ENCODE results near the gene GLYATL1. TPM values are rescaled to one million over a fixed set of nuclear protein-coding genes. Genes with fewer than 3 reads are reported as not detected.
"Not testable (repeated sequence)": the region's sequence is repeated elsewhere in the genome, so short reads cannot be mapped to it uniquely, and the experiment has no call there.

The GLYATL1 gene
- total RNA-seq, 1 donor from 2014 or later = 4.5 TPM

GRCh38 chr11:58994171-58994570 is 54.9 kb downstream of the GLYATL1 start:
- no peaks in the 10 kb centered on the region for H3K36me3 Mint-ChIP-seq
- TF ChIP-seq CTCF (conservative IDR thresholded peaks at IDR 0.05) = no peak
- H3K27me3 Mint-ChIP-seq = peaks cover 63% of the 10 kb centered on the region
- H3K27ac Mint-ChIP-seq = no peak overlapping the region
- H3K4me3 Mint-ChIP-seq = no peak overlapping the region
- no peaks in the 10 kb centered on the region for H3K4me1 Mint-ChIP-seq (ENCODE audit: unreplicated experiment)
- no peaks in the 10 kb centered on the region for H3K9me3 Mint-ChIP-seq
- no peak for DNase-seq (ENCODE audit: extremely low spot score, unreplicated experiment)

- Mint-ChIP-seq H3K36me3 (no peaks in the 10 kb centered on the region), H3K4me1 (ENCODE audit: unreplicated experiment) (no peaks in the 10 kb centered on the region), H3K27me3 (peaks cover 70% of the 10 kb centered on the region), H3K27ac (peak overlapping the region; percentile 12), H3K4me3 (no peak overlapping the region), H3K9me3 (no peaks in the 10 kb centered on the region)
- TF ChIP-seq CTCF (conservative IDR thresholded peaks at IDR 0.05) = no peak
- DNase-seq (ENCODE audit: extremely low spot score, unreplicated experiment) = no peak
These were observed 59.4 kb downstream of the GLYATL1 start for GRCh38 chr11:58998480-58999290.

GRCh38 chr11:58999291-58999680 is 60.0 kb downstream of the GLYATL1 start:
- Mint-ChIP-seq H3K4me3 (no peak overlapping the region), H3K9me3 (no peaks in the 10 kb centered on the region), H3K27me3 (peaks cover 71% of the 10 kb centered on the region), H3K4me1 (ENCODE audit: unreplicated experiment) (no peaks in the 10 kb centered on the region), H3K27ac (peak overlapping the region; percentile 12), H3K36me3 (no peaks in the 10 kb centered on the region)
- DNase-seq (ENCODE audit: extremely low spot score, unreplicated experiment) = no peak
- TF ChIP-seq CTCF (conservative IDR thresholded peaks at IDR 0.05) = no peak

GRCh38 chr11:59000003-59000402 is 60.7 kb downstream of the GLYATL1 start:
- no peak for DNase-seq (ENCODE audit: extremely low spot score, unreplicated experiment)
- no peaks in the 10 kb centered on the region for H3K36me3 Mint-ChIP-seq
- H3K4me1 Mint-ChIP-seq (ENCODE audit: unreplicated experiment) = no peaks in the 10 kb centered on the region
- no peak overlapping the region for H3K4me3 Mint-ChIP-seq
- H3K27ac Mint-ChIP-seq = no peak overlapping the region
- TF ChIP-seq CTCF (conservative IDR thresholded peaks at IDR 0.05) = no peak
- H3K9me3 Mint-ChIP-seq = no peaks in the 10 kb centered on the region
- peaks cover 70% of the 10 kb centered on the region for H3K27me3 Mint-ChIP-seq

DNA sequence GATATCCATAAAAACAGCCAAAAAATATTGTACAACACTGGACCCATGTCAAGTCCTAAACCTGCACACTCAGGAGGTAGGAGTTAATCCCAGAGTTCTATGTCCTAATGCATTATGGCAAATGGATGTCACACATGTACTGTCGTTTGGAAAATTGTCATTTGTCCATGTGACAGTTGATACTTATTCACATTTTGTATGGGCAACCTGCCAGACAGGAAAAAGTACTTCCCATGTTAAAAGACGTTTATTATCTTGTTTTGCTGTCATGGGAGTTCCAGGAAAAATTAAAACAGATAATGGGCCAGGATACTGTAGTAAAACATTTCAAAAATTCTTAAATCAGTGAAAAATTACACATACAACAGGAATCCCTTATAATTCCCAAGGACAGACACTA is 62.7 kb downstream of the GLYATL1 start:
- H3K27ac Mint-ChIP-seq; H3K4me1 Mint-ChIP-seq (ENCODE audit: unreplicated experiment); H3K36me3 Mint-ChIP-seq; H3K9me3 Mint-ChIP-seq; DNase-seq (ENCODE audit: extremely low spot score, unreplicated experiment); H3K4me3 Mint-ChIP-seq: not testable (repeated sequence)
- H3K27me3 Mint-ChIP-seq = peaks cover 67% of the 10 kb centered on the region

Other genes starting within 250 kb of the GLYATL1 start
- gene GLYAT, start 207.5 kb upstream of the GLYATL1 start, total RNA-seq (ENCODE audit: low replicate concordance) = 1.6 TPM in 1 of 2 replicates, not detected in the other
- gene GLYATL2, start 94.8 kb upstream of the GLYATL1 start, total RNA-seq (ENCODE audit: low replicate concordance) = 0.58 TPM in 1 of 2 replicates, not detected in the other
- not detected in 2 replicates for gene GLYATL1B, start 146.8 kb downstream of the GLYATL1 start, total RNA-seq (ENCODE audit: low replicate concordance)
- gene FAM111B, start 167.7 kb downstream of the GLYATL1 start, total RNA-seq (ENCODE audit: low replicate concordance) = 12.7 and 13.2 TPM in 2 replicates
- gene FAM111A, start 203.4 kb downstream of the GLYATL1 start, total RNA-seq (ENCODE audit: low replicate concordance) = 28.4 and 29.1 TPM in 2 replicates
- gene DTX4, start 232.6 kb downstream of the GLYATL1 start, total RNA-seq (ENCODE audit: low replicate concordance) = 55.3 and 79.2 TPM in 2 replicates